NCI-H1417 treated with DMSO at 0.1 percent for 48 hours (cell line): Measurements from ENCODE around the gene METAP1.
A peak's percentile ranks its signal among the peaks of the same experiment; 100 is the strongest.
"Not testable (repeated sequence)": the region's sequence is repeated elsewhere in the genome, so short reads cannot be mapped to it uniquely, and the experiment has no call there.

Experiments
- DNase-seq: peaks from one replicate; lab custom pipeline; 2025; lab: John Stamatoyannopoulos, UW

Gene METAP1

DNA sequence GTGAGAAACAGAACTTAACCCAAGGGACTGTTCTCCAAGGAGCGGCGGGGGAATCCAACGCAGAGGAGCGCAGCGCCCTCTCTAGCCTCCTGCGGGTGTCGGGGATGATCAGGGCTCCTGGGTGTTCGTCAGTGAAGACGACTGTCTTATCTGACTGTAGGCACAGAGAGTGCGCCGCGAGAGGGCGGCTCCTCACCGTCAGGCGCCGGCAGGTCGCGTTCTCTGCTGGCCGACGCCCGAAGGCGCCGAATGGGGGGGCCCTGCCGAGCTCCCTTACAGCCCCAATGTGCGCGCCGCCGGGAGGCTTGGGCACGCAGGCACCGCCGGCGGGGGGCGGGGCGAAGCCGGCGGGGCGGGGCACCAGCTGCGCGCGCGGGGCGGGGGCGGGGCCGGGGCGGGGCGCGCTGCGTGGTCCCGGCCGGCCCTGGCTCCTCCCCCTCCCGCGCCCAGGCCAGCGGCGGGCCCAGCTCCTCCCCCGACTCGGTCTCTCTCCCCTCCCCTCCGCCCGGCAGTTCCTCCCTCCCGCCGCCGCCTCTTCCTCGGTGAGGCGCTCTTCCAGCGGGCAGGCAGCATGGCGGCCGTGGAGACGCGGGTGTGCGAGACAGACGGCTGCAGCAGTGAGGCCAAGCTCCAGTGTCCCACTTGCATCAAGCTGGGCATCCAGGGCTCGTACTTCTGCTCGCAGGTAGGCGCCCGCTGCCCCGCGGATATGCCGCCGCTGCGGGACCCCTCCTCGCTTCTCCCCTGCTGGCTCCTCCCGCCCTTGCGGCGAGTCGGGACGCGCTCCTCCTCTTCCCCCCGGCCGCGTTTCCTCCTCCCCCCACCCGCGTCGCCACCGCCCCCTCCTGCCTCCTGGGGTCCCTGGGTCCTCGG, at the start of gene METAP1:
Gene METAP1, plus strand, starts transcription at position 539 of the 873 bp plus-strand sequence. Its CDS starts 33 bp downstream, at position 572.
- peak; percentile 75 for DNase-seq

DNA sequence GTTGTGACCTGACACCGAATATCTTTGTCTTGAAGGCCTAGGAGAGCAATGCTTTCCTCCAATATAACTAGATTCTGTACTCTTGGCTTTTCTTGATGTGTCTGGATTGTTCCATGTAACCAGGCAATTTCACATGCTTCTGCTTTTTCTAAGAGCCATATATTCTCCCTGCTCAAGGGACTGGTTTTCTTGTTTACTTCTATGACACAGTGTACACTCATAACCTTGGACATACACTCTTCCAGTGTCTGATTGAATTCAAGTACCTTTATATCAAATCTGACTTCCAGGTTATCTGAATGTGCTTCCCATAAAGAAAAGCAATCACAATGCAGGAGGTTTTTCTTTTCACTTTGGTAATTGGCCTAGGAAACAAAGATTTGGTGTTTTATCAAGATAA, 49.2 kb upstream of the METAP1 start:
- DNase-seq: no peak

DNA sequence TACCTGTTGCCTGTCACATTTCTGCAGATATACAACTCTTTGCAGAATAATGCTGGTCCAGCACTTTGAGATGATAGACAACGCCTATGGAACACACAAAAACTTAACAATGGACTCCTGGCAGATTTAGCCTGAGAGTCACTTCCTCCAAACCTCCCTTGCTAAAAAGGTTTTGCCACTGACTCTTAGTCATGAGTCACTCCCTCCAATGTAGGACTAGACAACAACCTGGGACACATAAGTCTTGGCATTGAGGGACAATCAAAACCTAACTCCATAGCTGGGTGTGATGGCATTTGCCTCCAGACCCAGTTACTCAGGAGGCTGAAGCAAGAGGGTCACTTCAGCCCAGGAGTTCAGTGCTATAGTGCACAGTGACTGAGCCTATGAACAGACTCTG, 44.6 kb upstream of the METAP1 start:
- no peak for DNase-seq

DNA sequence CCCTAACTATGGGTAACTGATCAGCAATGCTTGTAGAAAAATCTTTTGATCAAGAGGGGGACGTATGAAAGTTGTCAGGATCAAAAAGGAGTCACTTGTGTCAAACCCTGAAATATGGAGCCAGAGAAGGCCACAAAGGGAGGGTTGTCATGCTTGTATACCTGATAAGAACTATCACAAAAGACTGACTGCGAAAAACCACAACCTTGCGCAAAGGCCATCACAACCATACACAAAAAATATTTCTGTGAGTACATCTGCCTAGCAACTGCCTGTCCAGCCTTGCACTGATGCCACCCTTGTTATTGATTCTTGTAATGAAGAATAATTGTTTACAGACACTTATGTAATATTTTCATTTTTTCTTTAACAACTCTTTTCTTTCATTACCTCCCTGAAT, 43.8 kb upstream of the METAP1 start:
- no peak for DNase-seq

DNA sequence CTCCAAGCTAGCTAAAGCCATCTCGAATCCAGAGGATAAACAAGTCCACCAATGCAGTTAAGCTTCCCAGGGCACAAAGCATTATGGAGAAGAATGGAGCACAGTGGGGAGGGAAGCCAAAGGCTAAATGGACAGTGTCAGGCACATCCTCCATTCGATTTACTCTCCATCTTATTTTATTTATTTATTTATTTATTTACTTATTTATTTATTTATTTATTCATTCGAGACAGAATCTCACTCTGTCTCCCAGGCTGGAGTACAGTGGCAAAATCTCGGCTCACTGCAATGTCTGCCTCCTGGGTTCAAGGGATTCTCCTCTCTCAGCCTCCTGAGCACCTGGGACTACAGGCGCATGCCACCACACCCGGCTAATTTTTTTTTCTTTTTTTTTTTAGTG, 40.3 kb upstream of the METAP1 start:
- no peak for DNase-seq

DNA sequence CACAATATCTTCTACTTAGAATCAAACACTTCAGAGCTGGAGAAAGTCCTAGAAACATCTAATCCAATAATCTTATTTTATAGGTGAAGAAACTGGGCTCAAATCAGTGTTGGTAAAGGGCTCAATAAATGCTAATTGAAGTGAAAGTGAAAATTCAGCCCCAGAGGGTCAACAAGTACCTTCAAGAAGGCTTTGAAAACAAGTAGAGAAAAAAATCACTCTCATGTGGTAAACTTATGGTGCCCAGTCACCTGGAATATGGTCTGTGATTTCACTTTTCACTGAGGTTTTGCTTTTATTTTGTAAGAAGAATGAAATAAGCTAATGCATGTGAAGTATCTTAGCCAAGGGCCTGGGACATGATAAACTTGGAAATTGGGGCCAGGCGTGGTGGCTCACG, 37.5 kb upstream of the METAP1 start:
- no peak for DNase-seq

DNA sequence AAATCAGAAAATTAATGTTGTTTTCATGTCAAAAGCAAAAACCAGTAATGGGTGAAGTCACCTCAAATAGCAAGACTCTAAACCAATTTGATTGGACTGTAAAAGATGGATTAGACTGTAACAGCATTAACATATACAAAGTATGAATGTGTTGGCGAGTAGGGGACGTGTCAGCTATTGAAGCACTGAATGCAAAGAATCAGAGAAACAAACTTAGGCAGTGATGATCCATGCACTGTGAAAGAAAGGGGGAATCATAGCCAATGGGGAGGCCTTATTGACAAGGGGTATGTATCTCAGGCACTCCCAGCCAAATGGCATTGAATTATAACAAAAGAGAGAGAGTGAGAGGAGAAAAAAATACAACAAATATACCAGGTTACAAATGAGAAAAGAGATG, 36.1 kb upstream of the METAP1 start:
- no peak for DNase-seq

DNA sequence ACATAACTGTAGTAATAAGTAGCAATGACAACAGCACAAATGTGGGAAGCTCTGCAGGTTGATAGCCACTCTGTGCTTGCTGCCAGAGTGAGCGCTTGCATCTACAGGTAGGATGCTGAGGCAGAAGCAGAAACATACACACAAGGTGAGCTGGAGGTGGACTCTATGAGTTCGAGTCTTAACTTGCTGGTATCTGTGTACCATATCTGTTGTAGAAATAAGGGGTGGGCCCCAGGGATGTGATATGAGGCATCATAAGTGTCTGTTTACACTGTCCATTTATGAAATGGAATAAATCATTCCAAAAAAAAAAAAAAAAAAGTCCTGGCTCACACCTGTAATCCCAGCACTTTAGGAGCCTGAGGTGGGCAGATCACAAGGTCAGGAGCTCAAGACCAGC, 33.8 kb upstream of the METAP1 start:
- DNase-seq: no peak

DNA sequence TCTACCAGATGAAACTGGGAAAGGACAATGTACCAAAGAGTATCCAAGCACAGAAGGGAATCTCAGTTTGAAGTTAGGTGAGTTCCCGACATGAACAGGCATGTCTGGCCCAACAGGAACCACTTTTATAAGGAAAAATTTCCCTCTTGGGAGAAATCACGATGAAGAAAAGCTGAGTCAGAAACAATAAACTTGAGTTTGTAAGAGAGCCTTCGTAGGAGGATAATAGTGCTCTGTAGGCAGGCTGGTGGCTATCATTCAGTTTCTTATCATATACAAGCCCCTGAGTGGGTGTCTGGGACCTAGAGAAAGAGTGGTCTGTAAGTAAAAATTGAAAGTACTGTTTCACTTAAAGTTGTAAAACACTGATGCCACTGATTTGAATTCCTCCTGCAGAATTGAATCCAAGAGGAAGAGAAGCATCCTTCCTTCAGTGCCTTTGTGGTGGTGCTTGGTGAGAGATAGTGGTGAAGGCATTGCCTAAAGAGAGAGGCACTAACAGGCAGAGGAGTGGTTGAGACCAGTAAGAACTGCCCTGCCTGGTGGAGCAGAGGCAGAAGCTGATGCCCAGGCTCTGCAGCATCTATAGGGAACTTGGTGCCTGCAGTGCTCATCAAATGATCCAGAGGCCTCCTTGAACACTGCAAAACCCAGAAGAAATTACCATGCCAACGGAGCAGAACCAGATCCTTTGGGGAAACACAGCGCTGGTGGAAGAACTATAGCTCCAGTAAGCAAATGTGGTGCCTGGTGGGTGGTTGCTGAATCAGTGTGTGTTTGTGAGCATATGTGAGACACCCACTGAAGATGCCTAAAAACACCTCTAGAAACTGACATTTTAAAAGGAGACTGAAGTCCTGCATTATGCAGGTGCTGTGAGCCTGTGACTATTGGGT, 31.7 kb upstream of the METAP1 start:
- DNase-seq: no peak

DNA sequence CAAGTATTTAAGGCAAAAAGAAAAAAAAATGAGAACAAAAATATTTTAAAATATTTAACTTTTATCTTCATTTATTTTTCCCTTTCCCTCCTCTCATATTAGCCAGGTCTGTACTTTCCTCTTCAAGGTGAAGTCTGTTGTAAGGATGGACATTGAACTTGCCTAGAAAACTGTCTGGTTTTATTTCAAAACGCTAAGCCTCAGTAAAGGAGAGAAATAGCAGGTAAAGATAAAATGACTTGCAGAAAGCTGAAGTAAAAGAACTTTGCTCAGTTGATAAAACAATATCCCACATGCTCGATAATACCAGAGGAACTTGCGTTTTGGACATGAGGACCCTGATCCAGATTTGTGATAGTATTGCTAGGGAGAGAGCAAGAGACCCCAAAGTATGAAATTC, 28.6 kb upstream of the METAP1 start:
- no peak for DNase-seq

DNA sequence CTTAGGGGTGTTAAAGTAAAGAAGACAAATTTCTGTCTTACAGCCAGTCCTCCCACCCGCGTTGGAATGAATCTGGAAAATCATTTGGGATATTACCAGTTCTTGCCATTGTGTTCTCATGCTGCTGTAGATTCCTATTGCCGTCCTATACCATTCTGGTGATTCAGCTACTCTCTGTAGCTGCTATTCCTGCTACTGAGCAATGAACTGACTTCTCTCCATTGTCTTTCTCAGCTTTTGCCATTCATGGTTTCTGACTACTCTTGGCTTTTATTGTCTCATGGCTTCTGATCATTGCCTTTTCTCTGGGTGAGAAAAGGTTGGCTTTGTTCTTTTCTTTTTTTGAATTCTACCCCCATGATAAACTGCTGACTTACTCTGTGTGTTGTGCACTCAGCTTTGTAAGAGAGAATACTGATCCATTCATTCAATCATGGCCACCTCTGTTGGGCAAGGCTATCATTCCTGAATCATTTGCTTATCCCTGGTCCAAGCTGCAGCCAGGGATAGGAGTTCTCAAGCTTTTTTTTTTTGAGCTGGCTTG, 27.7 kb upstream of the METAP1 start:
- DNase-seq: no peak

DNA sequence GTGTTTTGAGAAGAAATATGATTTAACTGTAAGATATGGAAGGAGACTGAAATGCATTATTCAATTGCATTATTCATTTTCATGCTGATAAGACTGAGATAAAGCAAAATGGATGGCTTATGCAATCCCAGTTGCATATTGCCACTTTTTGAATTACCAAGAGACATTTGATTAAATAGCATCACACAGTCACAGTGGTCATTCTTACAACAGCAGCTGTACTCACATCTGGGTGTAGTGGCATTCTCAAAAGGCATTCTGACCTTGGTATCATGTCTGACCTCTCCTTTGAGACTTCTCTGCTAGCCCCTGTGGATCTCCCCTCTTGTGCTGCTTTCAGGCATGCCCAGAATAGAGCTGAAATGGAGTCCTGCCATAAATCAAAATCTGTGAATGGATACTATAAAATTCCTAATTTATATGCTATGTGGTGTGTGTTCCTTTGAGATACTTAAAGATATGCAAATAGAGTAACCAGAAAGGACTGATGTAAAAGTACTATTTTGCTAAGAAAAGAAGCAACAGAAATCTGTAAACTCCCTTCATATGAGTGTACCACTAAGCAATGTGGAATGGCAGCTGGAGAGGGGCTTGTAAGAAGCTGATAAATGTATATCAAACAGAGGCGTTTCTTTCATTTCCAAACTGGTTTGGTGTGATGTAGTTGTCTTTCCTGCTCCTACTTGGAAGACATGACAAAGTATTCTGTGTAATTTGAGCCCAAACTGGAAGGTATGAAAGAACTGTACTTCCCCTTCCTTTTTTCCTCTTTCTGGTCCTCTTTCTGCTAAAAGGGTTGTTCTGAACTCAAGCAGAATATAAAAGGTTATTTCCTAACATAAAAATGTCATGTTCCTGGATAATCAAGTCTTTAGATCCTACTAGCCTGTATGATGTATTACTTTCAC, 25.4 kb upstream of the METAP1 start:
- no peak for DNase-seq

DNA sequence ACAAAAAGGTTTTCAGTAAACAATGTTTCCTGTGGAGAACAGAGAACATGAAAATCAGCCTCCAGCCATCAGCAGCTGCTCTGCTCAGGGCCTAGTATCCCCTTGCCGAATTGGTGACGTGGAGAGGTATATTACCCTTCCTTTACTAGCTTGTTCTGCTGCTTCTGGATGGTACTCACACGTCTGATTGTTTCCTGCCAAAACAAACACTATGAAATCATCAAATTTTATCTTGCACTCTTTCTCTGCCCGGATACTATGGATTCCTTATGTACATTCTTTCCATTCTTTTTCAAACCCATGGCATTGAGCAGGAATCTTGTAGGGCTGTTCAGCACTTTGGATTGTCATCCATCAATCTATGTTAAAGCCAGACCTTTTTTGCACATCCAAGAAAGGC, 18.8 kb upstream of the METAP1 start:
- no peak for DNase-seq

DNA sequence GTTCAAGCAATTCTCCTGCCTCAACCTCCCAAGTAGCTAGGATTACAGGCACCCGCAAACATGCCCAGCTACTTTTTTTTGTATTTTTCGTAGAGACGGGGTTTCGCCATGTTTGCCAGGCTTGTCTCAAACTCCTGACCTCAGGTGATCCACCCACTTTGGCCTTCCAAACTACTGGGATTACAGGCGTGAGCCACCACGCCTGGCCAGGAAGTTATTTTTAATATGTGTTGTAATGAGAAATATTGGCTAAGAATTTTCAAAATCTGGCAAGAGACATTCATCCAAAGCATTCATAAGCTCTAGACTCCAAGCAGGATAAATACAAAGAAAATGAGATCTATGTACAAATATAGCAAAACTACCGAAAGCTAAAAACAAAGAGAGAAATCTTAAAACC, 18.0 kb upstream of the METAP1 start:
- DNase-seq: no peak

DNA sequence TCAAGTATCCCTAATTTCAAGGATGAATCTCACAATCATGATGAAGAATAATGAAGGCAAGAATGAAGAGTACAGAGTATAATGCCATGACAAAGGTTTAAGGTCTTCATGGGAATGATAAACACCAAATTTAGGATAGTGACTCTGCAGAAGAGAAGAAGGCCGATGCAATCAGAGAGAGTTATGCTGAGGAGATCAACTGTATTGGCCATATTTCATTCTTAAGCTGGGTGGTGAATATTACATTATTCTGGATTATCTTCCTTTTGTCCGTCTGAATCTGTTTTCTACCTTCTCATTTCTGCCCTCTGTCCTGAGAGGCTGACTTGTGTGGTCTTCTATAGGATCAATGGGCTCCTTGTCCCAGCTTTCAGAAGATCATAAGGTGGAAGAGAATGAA, 7.8 kb upstream of the METAP1 start:
- DNase-seq: no peak

DNA sequence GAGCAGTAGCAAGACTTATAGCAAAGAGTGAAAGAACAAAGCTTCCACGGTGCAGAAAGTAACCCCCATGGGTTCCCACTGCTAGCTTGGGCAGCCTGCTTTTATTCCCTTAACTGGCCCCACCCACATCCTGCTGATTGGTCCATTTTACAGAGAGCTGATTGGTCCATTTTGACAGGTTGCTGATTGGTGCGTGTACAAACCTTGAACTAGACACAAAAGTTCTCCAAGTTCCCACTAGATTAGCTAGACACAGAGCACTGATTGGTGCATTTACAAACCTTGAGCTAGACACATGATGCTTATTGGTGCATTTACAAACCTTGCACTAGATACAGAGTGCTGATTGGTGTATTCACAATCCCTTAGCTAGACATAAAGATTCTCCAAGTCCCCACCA, 2.7 kb upstream of the METAP1 start:
- DNase-seq: not testable (repeated sequence)

DNA sequence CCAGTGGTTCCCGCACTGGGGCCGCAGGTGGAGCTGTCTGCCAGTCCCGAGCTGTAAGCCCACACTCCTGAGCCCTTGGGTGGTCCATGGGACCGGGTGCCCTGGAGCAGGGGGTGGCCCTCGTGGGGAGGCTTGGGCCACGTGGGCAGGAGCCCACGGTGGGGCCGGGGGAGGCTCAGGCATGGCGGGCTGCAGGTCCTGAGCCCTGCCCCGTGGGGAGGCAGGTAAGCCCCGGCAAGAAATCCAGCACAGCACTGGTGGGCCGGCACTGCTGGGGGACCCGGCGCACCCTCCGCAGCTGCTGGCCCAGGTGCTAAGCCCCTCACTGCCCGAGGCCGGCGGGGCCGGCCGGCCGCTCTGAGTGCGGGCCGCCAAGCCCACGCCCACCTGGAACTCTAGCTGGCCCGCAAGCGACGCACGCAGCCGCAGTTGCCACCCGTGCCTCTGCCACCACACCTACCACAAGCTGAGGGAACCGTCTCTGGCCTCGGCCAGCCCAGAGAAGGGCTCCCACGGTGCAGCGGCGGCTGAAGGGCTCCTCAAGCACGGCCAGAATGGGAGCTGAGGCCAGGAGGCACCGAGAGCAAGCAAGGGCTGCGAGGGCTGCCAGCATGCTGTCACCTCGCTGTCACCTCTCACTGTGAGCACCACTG, 2.0 kb upstream of the METAP1 start:
- no peak for DNase-seq

DNA sequence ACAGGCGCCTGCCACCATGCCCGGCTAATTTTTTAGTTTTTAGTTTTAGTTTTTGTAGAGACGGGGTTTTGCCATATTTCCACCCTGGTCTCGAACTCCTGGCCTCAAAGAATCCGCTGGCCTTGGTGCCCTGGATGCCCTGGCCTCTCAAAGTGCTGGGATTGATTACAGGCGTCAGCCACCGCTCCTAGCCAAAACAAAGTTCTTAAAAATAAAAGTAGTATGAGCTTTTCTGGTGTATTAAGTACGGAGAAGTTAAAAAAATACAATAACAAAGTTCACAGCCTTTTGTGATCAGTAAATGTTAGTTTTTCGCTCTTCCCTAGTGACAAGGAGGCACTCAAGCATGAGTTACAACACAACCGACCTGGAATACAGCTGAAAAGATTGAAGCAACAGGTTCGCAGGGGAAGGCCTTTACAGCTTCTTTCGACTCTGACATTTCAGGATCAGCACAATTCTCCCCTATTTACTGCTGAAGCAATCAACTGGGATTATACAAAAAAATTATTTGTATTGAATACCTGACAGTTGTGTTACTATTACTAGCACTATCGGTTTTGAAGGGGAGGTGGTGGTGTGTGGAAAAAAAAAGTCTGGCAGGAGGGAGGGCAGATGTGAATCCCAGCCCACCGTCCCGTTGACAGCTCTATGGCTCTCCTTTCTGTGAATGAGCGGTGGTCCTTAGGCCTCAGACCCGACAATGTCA, 893 bp upstream of the METAP1 start:
- no peak for DNase-seq

DNA sequence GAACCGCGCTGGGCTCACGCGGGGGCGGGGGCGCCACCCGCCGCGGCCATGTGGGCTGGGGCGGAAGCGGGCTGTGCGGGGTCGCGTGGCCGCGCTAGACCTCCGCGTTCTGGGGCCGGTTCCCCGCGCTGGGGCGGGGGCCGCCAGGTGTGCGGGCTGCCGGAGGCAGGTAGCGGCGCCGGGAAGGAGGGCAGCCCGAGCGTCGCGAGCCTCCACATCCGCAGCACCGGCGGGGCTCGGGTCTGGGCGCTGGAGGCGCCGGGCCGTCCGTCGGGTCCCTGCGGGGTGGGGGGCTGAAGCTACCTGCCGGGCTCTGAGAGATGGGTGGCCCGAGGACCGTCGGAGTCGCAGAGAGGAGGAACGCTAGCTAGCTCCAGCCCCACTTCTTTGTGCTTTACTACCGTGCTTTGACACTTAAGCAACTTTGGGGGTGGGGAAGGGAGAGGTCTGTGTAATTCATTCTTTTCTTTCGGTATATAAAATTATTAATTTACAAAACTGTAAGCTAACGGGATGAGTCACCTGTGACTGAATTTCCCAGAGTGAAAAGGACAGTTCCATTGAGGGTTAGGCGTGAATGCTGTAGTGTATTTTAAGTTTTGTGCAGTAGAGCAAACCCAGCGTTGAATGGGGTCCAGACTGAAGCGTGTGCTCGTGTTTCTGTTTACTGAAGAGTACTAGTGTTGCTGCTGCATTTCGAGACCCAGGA, 689 bp downstream of the METAP1 start:
- DNase-seq: no peak

DNA sequence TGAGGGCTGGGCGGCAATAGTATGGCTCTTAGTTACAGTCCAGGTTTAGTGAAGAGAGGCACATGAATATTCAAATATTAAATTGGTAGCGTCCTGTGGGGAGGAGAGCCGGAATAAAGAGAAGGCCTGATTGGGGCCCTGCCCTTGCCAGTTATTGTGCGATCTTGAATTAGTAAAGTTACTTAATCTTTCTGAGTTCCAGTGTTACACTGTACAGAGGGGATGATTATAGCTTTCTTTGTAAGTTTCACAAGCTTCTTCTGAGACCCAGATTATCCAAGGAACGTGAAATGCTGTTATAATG, 1.2 kb downstream of the METAP1 start:
- no peak for DNase-seq
